Germinal center (tissue), 1 donor: ENCODE results near the gene ASB9.
A peak's percentile ranks its signal among the peaks of the same experiment; 100 is the strongest.
"Not testable (repeated sequence)": the region's sequence is repeated elsewhere in the genome, so short reads cannot be mapped to it uniquely, and the experiment has no call there.

Source experiments
- DNase-seq: peaks from one replicate; pipeline ENCODE4 v3.0.0; 2012; ENCODE audit warnings: mixed read lengths, low spot score

Gene ASB9

GRCh38 chrX:15269618-15270521 is at the start of gene ASB9:
Gene ASB9, minus strand, starts transcription at chrX:15270083. Its CDS starts 209 bp downstream, at chrX:15269874.
- no peak for DNase-seq

- DNase-seq = no peak
Observed at GRCh38 chrX:15319075-15319474, 49.2 kb upstream of the ASB9 start.

GRCh38 chrX:15315509-15315908 is 45.6 kb upstream of the ASB9 start, which contains the start of gene ASB11:
Gene ASB11, minus strand, starts transcription at chrX:15315640. Its CDS starts 35 bp downstream, at chrX:15315605.
- DNase-seq = no peak

- DNase-seq = no peak
Observed at GRCh38 chrX:15314472-15314871, 44.6 kb upstream of the ASB9 start.

- DNase-seq = no peak
Observed at GRCh38 chrX:15311119-15311518, 41.2 kb upstream of the ASB9 start.

- DNase-seq = no peak
Observed at GRCh38 chrX:15310117-15310516, 40.2 kb upstream of the ASB9 start.

- DNase-seq = not testable (repeated sequence)
Observed at GRCh38 chrX:15305899-15306298, 36.0 kb upstream of the ASB9 start.

- no peak for DNase-seq
Observed at GRCh38 chrX:15301924-15302323, 32.0 kb upstream of the ASB9 start.

GRCh38 chrX:15299941-15300851 is 30.3 kb upstream of the ASB9 start:
- DNase-seq = peak; percentile 2

- no peak for DNase-seq
Observed at GRCh38 chrX:15298780-15299179, 28.9 kb upstream of the ASB9 start.

GRCh38 chrX:15298201-15298600 is 28.3 kb upstream of the ASB9 start:
- no peak for DNase-seq

- DNase-seq = no peak
Observed at GRCh38 chrX:15293451-15293850, 23.6 kb upstream of the ASB9 start.

- no peak for DNase-seq
Observed at GRCh38 chrX:15292861-15293260, 23.0 kb upstream of the ASB9 start.

- DNase-seq = no peak
Observed at GRCh38 chrX:15277604-15278003, 7.7 kb upstream of the ASB9 start.

- no peak for DNase-seq
Observed at GRCh38 chrX:15274946-15275345, 5.1 kb upstream of the ASB9 start.

- DNase-seq = not testable (repeated sequence)
Observed at GRCh38 chrX:15273275-15273674, 3.4 kb upstream of the ASB9 start.

GRCh38 chrX:15271757-15272156 is 1.9 kb upstream of the ASB9 start:
- no peak for DNase-seq

- no peak for DNase-seq
Observed at GRCh38 chrX:15269120-15269519, 763 bp downstream of the ASB9 start.

- DNase-seq = no peak
Observed at GRCh38 chrX:15254852-15255251, 15.0 kb downstream of the ASB9 start.

GRCh38 chrX:15245896-15246295 is 24.0 kb downstream of the ASB9 start:
- DNase-seq = no peak

GRCh38 chrX:15244421-15244820 is 25.5 kb downstream of the ASB9 start:
- no peak for DNase-seq

GRCh38 chrX:15242899-15243555 is 26.9 kb downstream of the ASB9 start:
- peak; percentile 15 for DNase-seq
